ENCODE results near the gene OTOG.

The OTOG gene

DNA sequence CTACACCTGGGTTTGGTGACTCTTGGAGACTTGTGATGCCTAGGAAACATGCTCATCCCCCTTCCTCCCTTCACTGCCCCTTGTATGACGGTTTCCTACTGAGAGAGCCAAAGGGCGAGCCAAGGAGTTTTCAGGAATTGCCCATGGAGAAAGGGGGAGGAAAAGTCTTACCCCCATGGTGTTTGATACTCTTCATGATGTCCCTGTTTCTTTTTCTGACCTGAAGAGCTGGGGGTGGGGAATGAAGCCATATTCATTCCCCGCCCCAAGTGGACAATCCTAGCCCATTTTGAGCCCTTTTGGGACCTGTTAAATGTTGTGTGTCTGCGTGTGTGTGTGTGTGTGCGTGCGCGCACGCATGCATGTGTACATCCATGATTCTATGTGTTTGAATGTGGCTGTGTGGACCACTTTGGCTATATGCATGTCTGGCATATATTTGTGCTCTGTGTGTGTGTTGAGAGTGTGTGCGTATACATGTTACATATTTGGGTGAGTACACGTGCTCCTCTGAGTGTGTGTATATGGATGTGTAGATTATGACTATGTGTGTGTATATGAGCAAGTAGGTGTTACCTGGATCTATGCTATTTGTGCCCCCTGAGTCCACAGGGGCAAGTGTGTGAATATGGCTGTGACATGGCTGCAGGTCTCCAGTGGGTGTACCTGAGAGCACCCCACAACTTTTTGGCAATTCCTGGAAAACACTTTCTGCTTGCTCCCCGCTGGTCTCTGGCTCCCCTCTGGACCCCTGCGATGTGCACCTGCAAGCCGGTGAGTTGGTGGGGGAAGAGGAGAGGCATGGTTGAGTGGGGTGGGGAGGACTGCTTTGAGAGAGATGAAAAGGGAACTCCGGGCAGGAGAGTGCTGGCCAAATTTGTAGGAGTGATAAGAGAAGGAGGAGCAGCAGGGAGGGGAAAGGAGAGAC, 24.6 kb downstream of the OTOG start:
- DNase-seq (ENCODE audit: low read depth) = no peak
- no peak for TF ChIP-seq POLR2A (IDR thresholded peaks at IDR 0.05; ENCODE audit: extremely low read depth, insufficient read length)
- TF ChIP-seq, protein P1, sequence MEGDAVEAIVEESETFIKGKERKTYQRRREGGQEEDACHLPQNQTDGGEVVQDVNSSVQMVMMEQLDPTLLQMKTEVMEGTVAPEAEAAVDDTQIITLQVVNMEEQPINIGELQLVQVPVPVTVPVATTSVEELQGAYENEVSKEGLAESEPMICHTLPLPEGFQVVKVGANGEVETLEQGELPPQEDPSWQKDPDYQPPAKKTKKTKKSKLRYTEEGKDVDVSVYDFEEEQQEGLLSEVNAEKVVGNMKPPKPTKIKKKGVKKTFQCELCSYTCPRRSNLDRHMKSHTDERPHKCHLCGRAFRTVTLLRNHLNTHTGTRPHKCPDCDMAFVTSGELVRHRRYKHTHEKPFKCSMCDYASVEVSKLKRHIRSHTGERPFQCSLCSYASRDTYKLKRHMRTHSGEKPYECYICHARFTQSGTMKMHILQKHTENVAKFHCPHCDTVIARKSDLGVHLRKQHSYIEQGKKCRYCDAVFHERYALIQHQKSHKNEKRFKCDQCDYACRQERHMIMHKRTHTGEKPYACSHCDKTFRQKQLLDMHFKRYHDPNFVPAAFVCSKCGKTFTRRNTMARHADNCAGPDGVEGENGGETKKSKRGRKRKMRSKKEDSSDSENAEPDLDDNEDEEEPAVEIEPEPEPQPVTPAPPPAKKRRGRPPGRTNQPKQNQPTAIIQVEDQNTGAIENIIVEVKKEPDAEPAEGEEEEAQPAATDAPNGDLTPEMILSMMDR (IDR thresholded peaks at IDR 0.05; ENCODE audit: low read depth, low read length) = no peak
- no peak for TF ChIP-seq MYC (IDR thresholded peaks at IDR 0.05; ENCODE audit: low read depth, low read length)
- TF ChIP-seq, protein P2, sequence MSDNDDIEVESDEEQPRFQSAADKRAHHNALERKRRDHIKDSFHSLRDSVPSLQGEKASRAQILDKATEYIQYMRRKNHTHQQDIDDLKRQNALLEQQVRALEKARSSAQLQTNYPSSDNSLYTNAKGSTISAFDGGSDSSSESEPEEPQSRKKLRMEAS (IDR thresholded peaks at IDR 0.05; ENCODE audit: low read depth, low read length) = no peak

DNA sequence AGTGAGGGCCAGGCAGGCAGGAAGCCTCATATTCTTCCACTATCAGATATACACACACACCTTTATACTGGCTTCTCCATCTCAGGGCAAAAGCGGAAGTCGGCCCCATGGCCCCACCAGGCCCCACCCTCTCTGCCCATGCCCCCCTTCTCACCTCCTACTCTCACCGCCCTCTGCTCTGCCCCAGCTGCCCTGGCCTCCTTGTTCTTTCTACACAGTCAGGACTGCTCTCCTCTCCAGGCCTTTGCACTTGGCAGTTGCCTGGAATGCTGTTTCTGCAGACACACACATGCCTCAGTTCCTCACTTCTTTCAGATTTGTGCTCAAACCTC, 25.3 kb downstream of the OTOG start:
- DNase-seq (ENCODE audit: low read depth) = no peak
- no peak overlapping the region for H3K4me3 ChIP-seq (ENCODE audit: low read depth, low read length)
- TF ChIP-seq POLR2A (IDR thresholded peaks at IDR 0.05; ENCODE audit: extremely low read depth, insufficient read length) (no peak), MYC (IDR thresholded peaks at IDR 0.05; ENCODE audit: low read depth, low read length) (no peak)
- TF ChIP-seq, protein P2 (IDR thresholded peaks at IDR 0.05; ENCODE audit: low read depth, low read length) = no peak
- TF ChIP-seq, protein P1 (IDR thresholded peaks at IDR 0.05; ENCODE audit: low read depth, low read length) = no peak

More for the DNA sequence above, 24.6 kb downstream of the OTOG start:
- H3K4me3 ChIP-seq (ENCODE audit: low read depth, low read length) = no peak overlapping the region

DNA sequence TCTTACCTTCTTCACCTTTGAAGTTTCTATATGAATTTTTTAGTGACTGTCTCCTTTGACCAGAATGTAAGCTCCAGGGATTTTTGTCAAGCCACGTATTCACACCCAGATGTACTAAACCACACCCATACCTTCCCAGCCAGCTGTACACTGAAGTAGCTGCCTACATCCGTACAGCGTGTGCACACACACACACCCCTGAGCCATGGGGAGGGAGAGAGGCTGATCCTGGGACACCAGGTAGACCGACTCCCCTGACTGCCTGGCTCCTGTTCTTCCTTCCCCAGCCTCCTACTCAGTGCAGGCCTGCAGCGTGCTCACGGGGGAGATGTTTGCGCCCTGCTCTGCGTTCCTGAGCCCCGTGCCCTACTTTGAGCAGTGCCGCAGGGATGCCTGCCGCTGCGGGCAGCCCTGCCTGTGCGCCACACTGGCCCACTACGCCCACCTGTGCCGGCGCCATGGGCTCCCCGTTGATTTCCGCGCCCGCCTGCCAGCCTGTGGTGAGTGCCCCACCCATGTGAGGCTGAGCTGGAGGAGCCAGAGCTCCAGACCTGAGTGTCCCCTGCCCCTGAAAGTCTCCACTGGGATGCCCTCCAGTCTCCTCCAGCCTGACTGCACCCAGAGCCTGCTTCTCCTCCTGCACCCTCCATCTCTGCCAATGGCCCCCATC, 25.9 kb downstream of the OTOG start:
- no peak for DNase-seq (ENCODE audit: low read depth)
- TF ChIP-seq, protein P1 (IDR thresholded peaks at IDR 0.05; ENCODE audit: low read depth, low read length) = no peak
- no peak for TF ChIP-seq MYC (IDR thresholded peaks at IDR 0.05; ENCODE audit: low read depth, low read length)
- no peak overlapping the region for H3K4me3 ChIP-seq (ENCODE audit: low read depth, low read length)

DNA sequence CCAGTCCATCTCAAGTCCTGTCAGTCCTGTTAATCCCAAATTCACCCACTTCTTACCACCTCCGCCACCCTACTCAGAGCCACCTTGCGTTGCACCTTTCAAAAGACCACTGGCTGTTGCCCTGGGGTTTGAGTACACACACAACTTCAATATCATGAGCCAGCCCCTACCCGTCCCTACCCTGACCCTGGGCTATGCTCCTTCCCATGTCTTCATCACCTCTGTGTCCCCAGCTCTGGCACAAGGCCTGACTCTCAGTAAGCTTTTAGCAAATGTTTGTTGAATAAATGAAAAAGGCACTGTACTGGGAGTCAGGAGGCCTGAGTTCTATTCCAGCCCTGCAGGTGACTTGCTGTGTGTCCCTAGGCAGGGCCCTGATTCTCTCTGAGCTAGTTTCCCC, 26.5 kb downstream of the OTOG start:
- TF ChIP-seq, protein P1 (IDR thresholded peaks at IDR 0.05; ENCODE audit: low read depth, low read length) = no peak
- TF ChIP-seq, protein P2 (IDR thresholded peaks at IDR 0.05; ENCODE audit: low read depth, low read length) = no peak
- no peak for TF ChIP-seq POLR2A (IDR thresholded peaks at IDR 0.05; ENCODE audit: extremely low read depth, insufficient read length)
- no peak for TF ChIP-seq MYC (IDR thresholded peaks at IDR 0.05; ENCODE audit: low read depth, low read length)
- H3K4me3 ChIP-seq (ENCODE audit: low read depth, low read length) = no peak overlapping the region

DNA sequence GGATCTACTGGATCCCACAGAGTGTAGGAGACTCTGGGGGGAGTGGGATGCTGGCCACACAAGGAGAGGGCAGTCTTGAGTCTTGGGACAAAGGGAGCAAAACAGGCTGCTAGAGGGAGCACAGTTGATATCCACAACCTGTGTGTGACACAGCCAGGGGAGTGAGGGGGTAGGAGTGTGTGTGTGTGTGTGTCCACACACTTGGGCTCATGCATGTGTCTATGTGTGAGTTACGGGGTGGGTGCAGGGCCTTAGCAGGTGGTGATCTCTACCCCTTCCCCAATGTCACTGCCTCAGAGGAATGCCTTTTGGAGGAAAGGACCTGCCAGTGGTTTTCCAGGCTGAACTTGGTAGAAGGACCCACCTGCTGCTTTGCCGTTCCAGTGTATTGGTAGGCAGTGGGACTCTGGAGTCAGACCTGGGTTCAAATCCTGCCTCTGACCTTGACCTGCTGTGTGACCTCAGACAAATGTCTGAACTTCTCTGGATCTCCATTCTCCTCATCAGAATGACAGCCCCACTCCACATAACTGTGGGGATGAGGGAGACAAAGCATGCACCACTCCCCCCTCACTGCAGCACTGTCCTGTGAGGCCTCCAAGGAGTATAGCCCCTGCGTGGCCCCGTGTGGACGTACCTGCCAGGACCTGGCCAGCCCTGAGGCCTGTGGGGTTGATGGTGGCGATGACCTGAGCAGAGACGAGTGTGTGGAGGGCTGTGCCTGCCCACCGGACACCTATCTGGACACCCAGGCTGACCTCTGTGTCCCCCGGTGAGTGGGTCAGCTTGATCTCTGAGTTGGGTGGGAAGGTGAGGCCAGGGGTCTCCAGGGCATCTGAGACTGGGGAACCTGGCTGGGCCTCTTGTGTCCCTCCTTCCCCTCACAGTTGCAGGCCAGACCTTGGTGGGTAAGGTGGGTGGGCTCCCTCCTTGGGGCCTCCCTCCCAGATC, 27.4 kb downstream of the OTOG start:
- TF ChIP-seq POLR2A (IDR thresholded peaks at IDR 0.05; ENCODE audit: extremely low read depth, insufficient read length) (no peak), MYC (IDR thresholded peaks at IDR 0.05; ENCODE audit: low read depth, low read length) (no peak)
- TF ChIP-seq, protein P2 (IDR thresholded peaks at IDR 0.05; ENCODE audit: low read depth, low read length) = no peak
- TF ChIP-seq, protein P1 (IDR thresholded peaks at IDR 0.05; ENCODE audit: low read depth, low read length) = no peak

More for the DNA sequence above, 26.5 kb downstream of the OTOG start:
- no peak for DNase-seq (ENCODE audit: low read depth)

More for the DNA sequence above, 27.4 kb downstream of the OTOG start:
- no peak overlapping the region for H3K4me3 ChIP-seq (ENCODE audit: low read depth, low read length)
- no peak for DNase-seq (ENCODE audit: low read depth)

Data from NB4 (cell line).